H1 (cell line): ENCODE data around the gene PARP1. TPM values are rescaled to one million over a fixed set of nuclear protein-coding genes. Genes with fewer than 3 reads are reported as not detected.

ENCODE experiments used
- GABPA ChIP-seq: IDR thresholded peaks from 2 replicates; pipeline ENCODE4 v1.6.1; 2011; ENCODE audit warnings: mild to moderate bottlenecking, low read length, moderate library complexity, borderline replicate concordance; ENCODE audit not compliant: insufficient read depth
- RAD21 ChIP-seq, 2 experiments: IDR thresholded peaks in 1 of 2; conservative IDR thresholded peaks in 1 of 2; 2 replicates each; pipeline ENCODE4 v1.6.1; 2011; ENCODE audit warnings: low read depth in 2 of 2, low read length in 2 of 2, improper control_type of control experiment in 1 of 2, inconsistent platforms in 1 of 2, mild to moderate bottlenecking in 1 of 2, moderate library complexity in 1 of 2
- SRF ChIP-seq: IDR thresholded peaks from 2 replicates; pipeline ENCODE4 v1.6.1; 2011; ENCODE audit warnings: mild to moderate bottlenecking, low read depth, low read length, moderate library complexity
- SUZ12 ChIP-seq: fragments of 200-600 bp; sonication (generic); IDR thresholded peaks from 2 replicates; pipeline ENCODE4 v1.6.1; 2012; ENCODE audit warnings: mild to moderate bottlenecking, inconsistent platforms, low read length, moderate library complexity, mixed read lengths
- ZNF274 ChIP-seq: IDR thresholded peaks from 2 replicates; pipeline ENCODE4 v1.7.0; 2012; ENCODE audit warnings: low read length, borderline replicate concordance; ENCODE audit errors: extremely low read depth
- polyA plus RNA-seq, 7 experiments: library from polyadenylated mRNA; depleted of rRNA in 3 of 7; stranded (reverse) in 5 of 7; unstranded in 2 of 7; fragments of >200 nt in 5 of 7; fragments of 200-250 nt in 2 of 7; gene quantifications; 1 replicate in 5 of 7; 2 replicates in 1 of 7; 4 replicates in 1 of 7; pipeline versions ENCODE4 v1.2.1 to v1.2.3, GENCODE V29; 2011 to 2013; ENCODE audit warnings: missing spikeins in 2 of 7, mixed read lengths in 2 of 7
- total RNA-seq: library from RNA; stranded (reverse); fragmentation: NEBNext Ultra II Directional; extraction: Animal tissue kit (Norgen Biotek cat#: 25700); gene quantifications from 2 replicates; pipeline ENCODE4 v1.2.1, GENCODE V29; 2021
- TF ChIP-seq, protein P1 (sequence below): fragments of 300-600 bp; sonication (generic); IDR thresholded peaks from 2 replicates; pipeline ENCODE4 v1.7.1; 2012; ENCODE audit warnings: low read length, moderate library complexity, mild to moderate bottlenecking, inconsistent platforms; ENCODE audit not compliant: insufficient replicate concordance

Gene PARP1
- total and polyA plus RNA-seq, 2 of the 8 experiments (the other 6 are each of a cell fraction or from before 2014, with no cell fraction given): 416 to 441 TPM

DNA sequence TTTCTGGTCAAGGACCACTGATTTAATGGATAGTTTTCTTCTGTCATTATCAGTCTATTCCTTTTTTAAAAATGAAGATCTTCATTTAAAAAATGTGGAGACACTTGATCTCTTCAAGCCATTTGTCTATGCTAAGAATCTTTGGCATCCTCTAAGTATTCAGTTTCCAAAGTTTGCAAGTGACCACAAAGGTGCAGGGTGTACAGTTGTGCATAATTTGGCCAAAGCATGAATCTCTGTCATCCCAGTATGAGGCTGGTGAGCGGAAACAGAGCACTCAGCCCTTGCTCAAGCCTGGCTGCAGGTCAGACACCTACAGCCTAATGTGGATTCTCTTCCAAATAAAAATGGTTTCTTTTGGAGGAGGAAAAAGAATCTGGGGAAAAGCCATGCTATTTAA lies 19.8 kb downstream of the PARP1 start (continued):
- TF ChIP-seq, protein P1, sequence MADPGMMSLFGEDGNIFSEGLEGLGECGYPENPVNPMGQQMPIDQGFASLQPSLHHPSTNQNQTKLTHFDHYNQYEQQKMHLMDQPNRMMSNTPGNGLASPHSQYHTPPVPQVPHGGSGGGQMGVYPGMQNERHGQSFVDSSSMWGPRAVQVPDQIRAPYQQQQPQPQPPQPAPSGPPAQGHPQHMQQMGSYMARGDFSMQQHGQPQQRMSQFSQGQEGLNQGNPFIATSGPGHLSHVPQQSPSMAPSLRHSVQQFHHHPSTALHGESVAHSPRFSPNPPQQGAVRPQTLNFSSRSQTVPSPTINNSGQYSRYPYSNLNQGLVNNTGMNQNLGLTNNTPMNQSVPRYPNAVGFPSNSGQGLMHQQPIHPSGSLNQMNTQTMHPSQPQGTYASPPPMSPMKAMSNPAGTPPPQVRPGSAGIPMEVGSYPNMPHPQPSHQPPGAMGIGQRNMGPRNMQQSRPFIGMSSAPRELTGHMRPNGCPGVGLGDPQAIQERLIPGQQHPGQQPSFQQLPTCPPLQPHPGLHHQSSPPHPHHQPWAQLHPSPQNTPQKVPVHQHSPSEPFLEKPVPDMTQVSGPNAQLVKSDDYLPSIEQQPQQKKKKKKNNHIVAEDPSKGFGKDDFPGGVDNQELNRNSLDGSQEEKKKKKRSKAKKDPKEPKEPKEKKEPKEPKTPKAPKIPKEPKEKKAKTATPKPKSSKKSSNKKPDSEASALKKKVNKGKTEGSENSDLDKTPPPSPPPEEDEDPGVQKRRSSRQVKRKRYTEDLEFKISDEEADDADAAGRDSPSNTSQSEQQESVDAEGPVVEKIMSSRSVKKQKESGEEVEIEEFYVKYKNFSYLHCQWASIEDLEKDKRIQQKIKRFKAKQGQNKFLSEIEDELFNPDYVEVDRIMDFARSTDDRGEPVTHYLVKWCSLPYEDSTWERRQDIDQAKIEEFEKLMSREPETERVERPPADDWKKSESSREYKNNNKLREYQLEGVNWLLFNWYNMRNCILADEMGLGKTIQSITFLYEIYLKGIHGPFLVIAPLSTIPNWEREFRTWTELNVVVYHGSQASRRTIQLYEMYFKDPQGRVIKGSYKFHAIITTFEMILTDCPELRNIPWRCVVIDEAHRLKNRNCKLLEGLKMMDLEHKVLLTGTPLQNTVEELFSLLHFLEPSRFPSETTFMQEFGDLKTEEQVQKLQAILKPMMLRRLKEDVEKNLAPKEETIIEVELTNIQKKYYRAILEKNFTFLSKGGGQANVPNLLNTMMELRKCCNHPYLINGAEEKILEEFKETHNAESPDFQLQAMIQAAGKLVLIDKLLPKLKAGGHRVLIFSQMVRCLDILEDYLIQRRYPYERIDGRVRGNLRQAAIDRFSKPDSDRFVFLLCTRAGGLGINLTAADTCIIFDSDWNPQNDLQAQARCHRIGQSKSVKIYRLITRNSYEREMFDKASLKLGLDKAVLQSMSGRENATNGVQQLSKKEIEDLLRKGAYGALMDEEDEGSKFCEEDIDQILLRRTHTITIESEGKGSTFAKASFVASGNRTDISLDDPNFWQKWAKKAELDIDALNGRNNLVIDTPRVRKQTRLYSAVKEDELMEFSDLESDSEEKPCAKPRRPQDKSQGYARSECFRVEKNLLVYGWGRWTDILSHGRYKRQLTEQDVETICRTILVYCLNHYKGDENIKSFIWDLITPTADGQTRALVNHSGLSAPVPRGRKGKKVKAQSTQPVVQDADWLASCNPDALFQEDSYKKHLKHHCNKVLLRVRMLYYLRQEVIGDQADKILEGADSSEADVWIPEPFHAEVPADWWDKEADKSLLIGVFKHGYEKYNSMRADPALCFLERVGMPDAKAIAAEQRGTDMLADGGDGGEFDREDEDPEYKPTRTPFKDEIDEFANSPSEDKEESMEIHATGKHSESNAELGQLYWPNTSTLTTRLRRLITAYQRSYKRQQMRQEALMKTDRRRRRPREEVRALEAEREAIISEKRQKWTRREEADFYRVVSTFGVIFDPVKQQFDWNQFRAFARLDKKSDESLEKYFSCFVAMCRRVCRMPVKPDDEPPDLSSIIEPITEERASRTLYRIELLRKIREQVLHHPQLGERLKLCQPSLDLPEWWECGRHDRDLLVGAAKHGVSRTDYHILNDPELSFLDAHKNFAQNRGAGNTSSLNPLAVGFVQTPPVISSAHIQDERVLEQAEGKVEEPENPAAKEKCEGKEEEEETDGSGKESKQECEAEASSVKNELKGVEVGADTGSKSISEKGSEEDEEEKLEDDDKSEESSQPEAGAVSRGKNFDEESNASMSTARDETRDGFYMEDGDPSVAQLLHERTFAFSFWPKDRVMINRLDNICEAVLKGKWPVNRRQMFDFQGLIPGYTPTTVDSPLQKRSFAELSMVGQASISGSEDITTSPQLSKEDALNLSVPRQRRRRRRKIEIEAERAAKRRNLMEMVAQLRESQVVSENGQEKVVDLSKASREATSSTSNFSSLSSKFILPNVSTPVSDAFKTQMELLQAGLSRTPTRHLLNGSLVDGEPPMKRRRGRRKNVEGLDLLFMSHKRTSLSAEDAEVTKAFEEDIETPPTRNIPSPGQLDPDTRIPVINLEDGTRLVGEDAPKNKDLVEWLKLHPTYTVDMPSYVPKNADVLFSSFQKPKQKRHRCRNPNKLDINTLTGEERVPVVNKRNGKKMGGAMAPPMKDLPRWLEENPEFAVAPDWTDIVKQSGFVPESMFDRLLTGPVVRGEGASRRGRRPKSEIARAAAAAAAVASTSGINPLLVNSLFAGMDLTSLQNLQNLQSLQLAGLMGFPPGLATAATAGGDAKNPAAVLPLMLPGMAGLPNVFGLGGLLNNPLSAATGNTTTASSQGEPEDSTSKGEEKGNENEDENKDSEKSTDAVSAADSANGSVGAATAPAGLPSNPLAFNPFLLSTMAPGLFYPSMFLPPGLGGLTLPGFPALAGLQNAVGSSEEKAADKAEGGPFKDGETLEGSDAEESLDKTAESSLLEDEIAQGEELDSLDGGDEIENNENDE: no peak
- TF ChIP-seq SUZ12: no peak
- no peak for TF ChIP-seq SRF
- no peak for TF ChIP-seq RAD21 (IDR thresholded peaks at IDR 0.05 in 1 of 2, conservative IDR thresholded peaks at IDR 0.05 in 1 of 2; ENCODE audit: low read depth in 2 of 2, low read length in 2 of 2)
- no peak for TF ChIP-seq GABPA
- TF ChIP-seq ZNF274: no peak
